GM23338 (cell line): ENCODE data around the gene MAFF.

Experiments used
- CTCF ChIP-seq, 2 experiments: fragments of 200-600 bp in 1 of 2; sonication (generic) in 1 of 2; conservative IDR thresholded peaks; 2 replicates each; pipeline versions ENCODE4 v1.5.1 to v1.6.1; 2016 to 2017; ENCODE audit warnings: antibody characterized with exemption in 2 of 2, low read depth in 2 of 2, mild to moderate bottlenecking in 2 of 2, moderate library complexity in 1 of 2
- EZH2 ChIP-seq: fragments of 200-600 bp; sonication (generic); IDR thresholded peaks from one replicate; pipeline ENCODE4 v1.8.0; 2017; ENCODE audit warnings: antibody characterized with exemption, mild to moderate bottlenecking, low read depth; ENCODE audit not compliant: unreplicated experiment
- EZH2phosphoT487 ChIP-seq: fragments of 200-600 bp; sonication (generic); IDR thresholded peaks from one replicate; pipeline ENCODE4 v1.8.1; 2018; ENCODE audit warnings: antibody characterized with exemption; ENCODE audit not compliant: unreplicated experiment
- POLR2AphosphoS5 ChIP-seq: IDR thresholded peaks from 2 replicates; pipeline ENCODE4 v1.6.1; 2016; ENCODE audit warnings: antibody characterized with exemption, low read depth

GRCh38 chr22:38232196-38232595, 30.4 kb downstream of the MAFF start:
- TF ChIP-seq POLR2AphosphoS5 (no peak), CTCF (conservative IDR thresholded peaks at IDR 0.05; ENCODE audit: low read depth in 2 of 2) (no peak), EZH2phosphoT487 (no peak), EZH2 (no peak)
